Immature natural killer cell (primary cell): ENCODE data around the gene DNASE1L3. TPM values are rescaled to one million over a fixed set of nuclear protein-coding genes. Genes with fewer than 3 reads are reported as not detected.

ENCODE experiments used
- DNase-seq, 3 donors: peaks; one replicate each; pipeline ENCODE4 v3.0.0; 2022; ENCODE audit warnings: mixed read lengths in 1 of 3
- H3K27ac Mint-ChIP-seq, 6 donors: one replicate each; pipeline ENCODE4 v1.8.0; 2020; ENCODE audit warnings: mixed read lengths in 6 of 6, mild to moderate bottlenecking in 5 of 6, inconsistent platforms in 4 of 6, moderate library complexity in 3 of 6
- H3K27me3 Mint-ChIP-seq, 3 donors: one replicate each; pipeline ENCODE4 v1.8.0; 2020 to 2021; ENCODE audit warnings: low read depth in 3 of 3, mild to moderate bottlenecking in 3 of 3, mixed read lengths in 3 of 3, moderate library complexity in 3 of 3, inconsistent platforms in 1 of 3
- H3K36me3 Mint-ChIP-seq, 3 donors: one replicate each; pipeline ENCODE4 v1.8.0; 2020; ENCODE audit warnings: mixed read lengths in 3 of 3, inconsistent platforms in 2 of 3, mild to moderate bottlenecking in 2 of 3
- H3K4me1 Mint-ChIP-seq, 2 donors: one replicate each; pipeline ENCODE4 v1.8.0; 2020; ENCODE audit warnings: inconsistent platforms in 2 of 2, mild to moderate bottlenecking in 2 of 2, mixed read lengths in 2 of 2, moderate library complexity in 1 of 2
- H3K4me3 Mint-ChIP-seq, 5 donors: one replicate each; pipeline ENCODE4 v1.8.0; 2020; ENCODE audit warnings: mild to moderate bottlenecking in 5 of 5, mixed read lengths in 5 of 5, inconsistent platforms in 3 of 5, moderate library complexity in 3 of 5
- H3K9me3 Mint-ChIP-seq, 6 donors: one replicate each; pipeline ENCODE4 v1.8.0; 2020; ENCODE audit warnings: mild to moderate bottlenecking in 6 of 6, mixed read lengths in 6 of 6, inconsistent platforms in 4 of 6, moderate library complexity in 3 of 6
- polyA plus RNA-seq, 3 donors: library from polyadenylated mRNA; unstranded; fragments of 300-500 nt; fragmentation: Illumina TruSeq; gene quantifications; one replicate each; pipeline ENCODE4 v1.2.3, GENCODE V29; 2021

Gene DNASE1L3
- polyA plus RNA-seq, 3 donors from 2014 or later = 0.40 to 1.7 TPM; not detected in 1

GRCh38 chr3:58175437-58176184 lies 35.2 kb downstream of the DNASE1L3 start:
- Mint-ChIP-seq H3K9me3 (no peaks in the 10 kb centered on the region), H3K27ac (no peak overlapping the region), H3K27me3 (peaks cover 0 to 5% (median 1%) of the 10 kb centered on the region in 3 donors), H3K36me3 (peaks cover 0 to 10% (median 0%) of the 10 kb centered on the region in 3 donors), H3K4me1 (peaks cover 9% of the 10 kb centered on the region in 2 donors), H3K4me3 (peak overlapping the region in 1 of 5 donors; percentile 3)
- DNase-seq = no peak

- DNase-seq = no peak
- Mint-ChIP-seq H3K4me3 (no peak overlapping the region), H3K27me3 (peaks cover 0 to 5% (median 4%) of the 10 kb centered on the region in 3 donors), H3K27ac (no peak overlapping the region), H3K9me3 (no peaks in the 10 kb centered on the region), H3K36me3 (peaks cover 0 to 10% (median 0%) of the 10 kb centered on the region in 3 donors), H3K4me1 (peaks cover 9% of the 10 kb centered on the region in 2 donors)
Observed at GRCh38 chr3:58175187-58175436, 35.7 kb downstream of the DNASE1L3 start.

GRCh38 chr3:58173669-58174398 lies 36.9 kb downstream of the DNASE1L3 start:
- no peaks in the 10 kb centered on the region for H3K9me3 Mint-ChIP-seq
- H3K36me3 Mint-ChIP-seq = peaks cover 0 to 12% (median 4%) of the 10 kb centered on the region in 3 donors
- peaks cover 0 to 5% (median 4%) of the 10 kb centered on the region in 3 donors for H3K27me3 Mint-ChIP-seq
- H3K27ac Mint-ChIP-seq = no peak overlapping the region
- peaks cover 9% of the 10 kb centered on the region in 2 donors for H3K4me1 Mint-ChIP-seq
- no peak overlapping the region for H3K4me3 Mint-ChIP-seq
- no peak for DNase-seq

GRCh38 chr3:58173029-58173668 lies 37.6 kb downstream of the DNASE1L3 start:
- Mint-ChIP-seq H3K27ac (no peak overlapping the region), H3K27me3 (peaks cover 0 to 4% (median 2%) of the 10 kb centered on the region in 3 donors), H3K9me3 (no peaks in the 10 kb centered on the region), H3K36me3 (peaks cover 0 to 13% (median 8%) of the 10 kb centered on the region in 3 donors), H3K4me3 (no peak overlapping the region), H3K4me1 (peaks cover 4 to 5% of the 10 kb centered on the region in 2 donors)
- no peak for DNase-seq

GRCh38 chr3:58171126-58171525 lies 39.6 kb downstream of the DNASE1L3 start:
- peaks cover 0 to 13% (median 8%) of the 10 kb centered on the region in 3 donors for H3K36me3 Mint-ChIP-seq
- H3K27me3 Mint-ChIP-seq = peaks cover 0 to 4% (median 2%) of the 10 kb centered on the region in 3 donors
- no peaks in the 10 kb centered on the region for H3K9me3 Mint-ChIP-seq
- H3K4me3 Mint-ChIP-seq = no peak overlapping the region
- DNase-seq = no peak
- H3K4me1 Mint-ChIP-seq = no peaks in the 10 kb centered on the region
- H3K27ac Mint-ChIP-seq = no peak overlapping the region

- no peak for DNase-seq
- Mint-ChIP-seq H3K9me3 (no peaks in the 10 kb centered on the region), H3K27ac (no peak overlapping the region), H3K36me3 (peaks cover 0 to 13% (median 8%) of the 10 kb centered on the region in 3 donors), H3K27me3 (peaks cover 0 to 4% (median 2%) of the 10 kb centered on the region in 3 donors), H3K4me1 (no peaks in the 10 kb centered on the region), H3K4me3 (no peak overlapping the region)
Observed at GRCh38 chr3:58170376-58170775, 40.4 kb downstream of the DNASE1L3 start.

- H3K27ac Mint-ChIP-seq = no peak overlapping the region
Observed at GRCh38 chr3:58169371-58169770, 41.4 kb downstream of the DNASE1L3 start.

GRCh38 chr3:58168498-58168897 lies 42.3 kb downstream of the DNASE1L3 start:
- Mint-ChIP-seq H3K36me3 (peaks cover 3 to 20% (median 8%) of the 10 kb centered on the region in 3 donors), H3K9me3 (no peaks in the 10 kb centered on the region), H3K27me3 (peaks cover 0 to 4% (median 2%) of the 10 kb centered on the region in 3 donors), H3K4me3 (no peak overlapping the region), H3K27ac (no peak overlapping the region), H3K4me1 (no peaks in the 10 kb centered on the region)
- no peak for DNase-seq

More at GRCh38 chr3:58169371-58169770, 41.4 kb downstream of the DNASE1L3 start:
- Mint-ChIP-seq H3K9me3 (no peaks in the 10 kb centered on the region), H3K4me1 (no peaks in the 10 kb centered on the region), H3K4me3 (no peak overlapping the region), H3K27me3 (peaks cover 0 to 4% (median 2%) of the 10 kb centered on the region in 3 donors), H3K36me3 (peaks cover 0 to 13% (median 8%) of the 10 kb centered on the region in 3 donors)
- no peak for DNase-seq

- DNase-seq = peak in 2 of 3 donors; percentile 24 to 26
- Mint-ChIP-seq H3K27ac (no peak overlapping the region), H3K36me3 (peaks cover 3 to 23% (median 8%) of the 10 kb centered on the region in 3 donors), H3K27me3 (peaks cover 0 to 4% (median 2%) of the 10 kb centered on the region in 3 donors), H3K4me3 (no peak overlapping the region), H3K4me1 (no peaks in the 10 kb centered on the region), H3K9me3 (no peaks in the 10 kb centered on the region)
Observed at GRCh38 chr3:58167431-58168351, 43.1 kb downstream of the DNASE1L3 start.

- Mint-ChIP-seq H3K27ac (no peak overlapping the region), H3K36me3 (peaks cover 3 to 26% (median 8%) of the 10 kb centered on the region in 3 donors), H3K9me3 (peaks cover 0 to 2% (median 0%) of the 10 kb centered on the region in 6 donors), H3K4me3 (no peak overlapping the region), H3K27me3 (peaks cover 0 to 2% (median 0%) of the 10 kb centered on the region in 3 donors), H3K4me1 (no peaks in the 10 kb centered on the region)
- no peak for DNase-seq
Observed at GRCh38 chr3:58164906-58165821, 45.6 kb downstream of the DNASE1L3 start.

GRCh38 chr3:58164199-58164879 lies 46.4 kb downstream of the DNASE1L3 start:
- H3K4me3 Mint-ChIP-seq = no peak overlapping the region
- peaks cover 0 to 2% (median 0%) of the 10 kb centered on the region in 6 donors for H3K9me3 Mint-ChIP-seq
- H3K27ac Mint-ChIP-seq = no peak overlapping the region
- no peaks in the 10 kb centered on the region for H3K4me1 Mint-ChIP-seq
- DNase-seq = no peak
- H3K27me3 Mint-ChIP-seq = peaks cover 0 to 2% (median 0%) of the 10 kb centered on the region in 3 donors
- H3K36me3 Mint-ChIP-seq = peaks cover 3 to 27% (median 11%) of the 10 kb centered on the region in 3 donors

- no peak overlapping the region for H3K4me3 Mint-ChIP-seq
- H3K27me3 Mint-ChIP-seq = peaks cover 0 to 2% (median 0%) of the 10 kb centered on the region in 3 donors
- peaks cover 3 to 26% (median 5%) of the 10 kb centered on the region in 3 donors for H3K36me3 Mint-ChIP-seq
- no peak for DNase-seq
- no peaks in the 10 kb centered on the region for H3K4me1 Mint-ChIP-seq
- no peak overlapping the region for H3K27ac Mint-ChIP-seq
- H3K9me3 Mint-ChIP-seq = peaks cover 0 to 2% (median 0%) of the 10 kb centered on the region in 6 donors
Observed at GRCh38 chr3:58163234-58163633, 47.5 kb downstream of the DNASE1L3 start.
